ENCODE data around the gene FLNC.

The FLNC gene

DNA sequence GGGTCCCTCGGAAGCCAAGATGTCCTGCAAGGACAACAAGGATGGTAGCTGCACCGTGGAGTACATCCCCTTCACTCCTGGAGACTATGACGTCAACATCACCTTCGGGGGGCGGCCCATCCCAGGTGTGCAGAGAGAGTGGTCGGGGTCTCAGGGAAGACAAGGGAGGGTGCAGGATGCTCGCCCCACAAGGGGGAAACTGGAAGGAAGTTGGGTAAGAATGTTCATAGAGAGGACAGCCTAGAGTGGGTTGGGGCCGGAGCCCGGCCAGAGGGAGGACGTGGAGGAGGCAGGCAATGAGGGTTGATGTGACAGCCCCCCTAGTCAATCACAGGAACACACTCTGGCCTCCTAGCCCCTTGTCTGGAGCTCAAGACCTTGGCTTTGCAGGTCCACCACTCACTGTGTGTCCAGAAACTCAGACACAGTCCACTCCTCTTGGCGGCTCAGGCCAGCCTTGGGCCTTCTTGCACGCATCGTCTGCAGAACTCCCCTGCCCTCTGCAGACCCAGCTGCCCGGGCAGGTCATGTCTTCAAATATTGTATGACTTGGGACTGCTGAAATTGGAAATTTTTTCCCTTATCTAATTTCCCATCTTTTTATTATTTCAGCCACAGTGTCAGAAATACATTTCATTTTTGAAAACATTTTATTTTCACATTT, 16.7 kb downstream of the FLNC start:
- no peak for DNase-seq (ENCODE audit: low spot score)

GRCh38 chr7:128847721-128848211, 17.6 kb downstream of the FLNC start:
- DNase-seq (ENCODE audit: low spot score): no peak

DNA sequence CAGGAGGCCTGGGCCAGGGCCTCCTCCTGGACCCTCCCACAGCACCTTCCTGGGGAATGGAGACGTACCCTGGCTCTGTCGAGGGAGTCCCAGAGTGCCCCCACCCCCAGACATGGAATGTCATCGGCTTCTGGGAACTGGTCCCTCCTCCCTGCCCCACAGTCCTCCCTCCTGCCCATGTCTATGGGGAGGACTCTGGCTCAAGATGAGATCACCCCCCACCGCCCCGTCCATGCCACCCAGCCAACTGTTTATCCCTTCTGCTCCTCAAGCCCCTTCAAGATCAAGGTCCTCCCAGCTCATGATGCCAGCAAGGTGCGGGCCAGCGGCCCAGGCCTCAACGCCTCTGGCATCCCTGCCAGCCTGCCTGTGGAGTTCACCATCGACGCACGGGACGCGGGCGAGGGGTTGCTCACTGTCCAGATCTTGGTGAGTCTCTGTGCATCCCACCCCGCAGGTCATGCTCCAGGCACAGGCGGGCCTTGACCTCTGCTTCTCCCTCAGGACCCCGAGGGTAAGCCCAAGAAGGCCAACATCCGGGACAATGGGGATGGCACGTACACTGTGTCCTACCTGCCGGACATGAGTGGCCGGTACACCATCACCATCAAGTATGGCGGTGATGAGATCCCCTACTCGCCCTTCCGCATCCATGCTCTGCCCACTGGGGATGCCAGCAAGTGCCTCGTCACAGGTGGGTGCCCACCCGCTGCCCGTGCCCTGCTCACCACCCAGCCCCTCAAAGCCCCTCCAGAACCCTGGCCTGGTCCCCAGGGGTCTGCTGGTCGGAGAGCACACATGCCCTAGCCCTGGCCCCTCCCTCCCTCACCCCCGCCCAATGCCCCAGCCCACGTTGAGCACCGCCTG, 18.3 kb downstream of the FLNC start:
- no peak for DNase-seq (ENCODE audit: low spot score)

DNA sequence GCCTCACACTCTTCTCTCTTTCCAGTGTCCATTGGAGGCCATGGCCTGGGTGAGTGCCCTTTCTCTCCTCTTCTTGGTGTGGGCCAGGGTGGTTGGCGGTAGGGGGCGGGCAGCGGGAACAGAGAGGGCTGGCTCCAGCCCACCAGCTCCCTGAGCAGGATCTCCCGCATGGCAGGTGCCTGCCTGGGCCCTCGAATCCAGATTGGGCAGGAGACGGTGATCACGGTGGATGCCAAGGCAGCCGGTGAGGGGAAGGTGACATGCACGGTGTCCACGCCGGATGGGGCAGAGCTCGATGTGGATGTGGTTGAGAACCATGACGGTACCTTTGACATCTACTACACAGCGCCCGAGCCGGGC, 18.9 kb downstream of the FLNC start:
- no peak for DNase-seq (ENCODE audit: low spot score)

DNA sequence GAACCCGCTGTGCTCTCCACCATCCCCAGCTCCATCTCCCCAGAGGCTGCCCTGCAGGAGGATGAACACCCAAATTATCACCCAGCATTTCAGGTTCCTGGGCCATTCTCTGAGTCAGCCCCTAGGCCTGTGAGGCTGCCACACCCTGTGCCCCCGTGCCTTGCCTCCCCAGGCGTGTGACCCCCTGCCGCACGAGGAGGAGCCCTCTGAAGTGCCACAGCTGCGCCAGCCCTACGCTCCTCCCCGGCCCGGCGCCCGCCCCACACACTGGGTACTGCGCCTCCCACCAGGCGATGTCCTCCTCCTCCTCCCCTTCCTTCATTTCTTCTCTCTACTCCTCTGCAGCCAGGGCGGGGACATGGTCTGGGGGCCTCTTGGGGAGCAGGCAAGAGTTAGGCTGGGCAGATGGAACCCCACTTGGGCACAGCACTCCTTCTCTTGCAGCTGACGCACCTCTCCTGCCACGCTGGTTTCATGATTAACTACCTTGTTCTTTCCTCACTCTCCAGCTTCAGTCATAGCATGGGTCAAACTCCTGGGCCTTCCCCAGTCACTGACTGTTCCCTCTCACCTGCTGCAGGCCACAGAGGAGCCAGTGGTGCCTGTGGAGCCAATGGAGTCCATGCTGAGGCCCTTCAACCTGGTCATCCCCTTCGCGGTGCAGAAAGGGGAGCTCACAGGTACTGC, 19.7 kb downstream of the FLNC start:
- DNase-seq (ENCODE audit: low spot score): no peak

GRCh38 chr7:128852537-128853254, 22.5 kb downstream of the FLNC start:
- DNase-seq (ENCODE audit: low spot score): no peak

GRCh38 chr7:128853799-128854198, 23.6 kb downstream of the FLNC start:
- no peak for DNase-seq (ENCODE audit: low spot score)

GRCh38 chr7:128854396-128854795, 24.2 kb downstream of the FLNC start:
- DNase-seq (ENCODE audit: low spot score): no peak

DNA sequence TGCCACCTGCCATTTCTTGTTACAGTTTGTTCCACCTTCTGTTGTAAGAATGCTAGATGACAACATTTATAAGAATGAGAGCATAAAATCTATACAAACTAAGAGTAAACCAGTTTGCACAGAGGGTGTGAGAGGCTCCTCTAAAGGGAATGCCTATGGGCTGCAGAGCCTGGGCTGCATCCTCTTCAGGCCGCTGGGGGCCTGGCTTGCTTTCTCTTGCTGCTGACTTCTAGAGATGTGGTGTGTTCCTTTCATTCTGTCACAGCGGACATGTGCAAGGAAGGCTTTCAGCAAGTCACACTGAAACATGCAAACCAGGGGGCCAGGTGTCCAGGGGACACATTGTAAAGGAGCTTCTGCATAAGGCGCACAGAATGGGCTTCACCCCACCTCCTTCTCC, 25.4 kb downstream of the FLNC start:
- DNase-seq (ENCODE audit: low spot score): no peak

- DNase-seq (ENCODE audit: low spot score): no peak
Observed at GRCh38 chr7:128856001-128856718, 26.0 kb downstream of the FLNC start.

DNA sequence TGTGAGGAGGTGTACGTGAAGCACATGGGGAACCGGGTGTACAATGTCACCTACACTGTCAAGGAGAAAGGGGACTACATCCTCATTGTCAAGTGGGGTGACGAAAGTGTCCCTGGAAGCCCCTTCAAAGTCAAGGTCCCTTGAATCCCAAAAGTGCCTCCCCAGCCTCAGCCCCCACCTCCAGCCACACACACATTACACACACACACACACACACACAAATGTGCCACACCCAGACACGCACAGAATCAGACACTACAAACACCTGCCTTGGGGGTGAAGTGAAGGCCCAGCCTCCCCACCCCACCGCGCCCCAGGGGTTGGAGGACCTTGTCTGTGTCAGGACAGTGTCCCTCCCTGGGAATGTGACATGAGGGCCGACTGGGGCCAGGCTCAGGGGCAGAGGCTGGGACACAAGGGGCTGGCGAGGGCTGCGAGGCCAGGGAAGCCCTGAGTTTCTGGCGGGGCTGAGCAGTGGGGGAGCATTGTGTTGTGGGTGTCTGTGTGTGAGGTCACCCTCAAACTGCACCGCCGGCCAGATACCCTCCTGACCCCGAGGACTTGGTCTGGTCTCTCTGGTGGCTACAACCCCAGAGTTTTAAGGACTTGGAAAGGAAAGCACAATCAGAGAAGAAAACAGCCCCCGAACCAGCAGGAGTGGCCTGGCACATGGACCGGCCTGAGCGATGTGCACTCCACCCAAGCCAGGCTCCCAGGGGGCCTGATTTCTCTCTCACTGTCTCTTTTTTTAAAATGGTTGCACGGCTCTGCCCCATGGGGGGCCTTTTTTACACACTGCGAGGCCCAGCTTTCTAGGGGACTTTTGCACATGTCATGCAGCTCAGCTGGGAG, 28.4 kb downstream of the FLNC start:
- DNase-seq (ENCODE audit: low spot score): no peak

DNA sequence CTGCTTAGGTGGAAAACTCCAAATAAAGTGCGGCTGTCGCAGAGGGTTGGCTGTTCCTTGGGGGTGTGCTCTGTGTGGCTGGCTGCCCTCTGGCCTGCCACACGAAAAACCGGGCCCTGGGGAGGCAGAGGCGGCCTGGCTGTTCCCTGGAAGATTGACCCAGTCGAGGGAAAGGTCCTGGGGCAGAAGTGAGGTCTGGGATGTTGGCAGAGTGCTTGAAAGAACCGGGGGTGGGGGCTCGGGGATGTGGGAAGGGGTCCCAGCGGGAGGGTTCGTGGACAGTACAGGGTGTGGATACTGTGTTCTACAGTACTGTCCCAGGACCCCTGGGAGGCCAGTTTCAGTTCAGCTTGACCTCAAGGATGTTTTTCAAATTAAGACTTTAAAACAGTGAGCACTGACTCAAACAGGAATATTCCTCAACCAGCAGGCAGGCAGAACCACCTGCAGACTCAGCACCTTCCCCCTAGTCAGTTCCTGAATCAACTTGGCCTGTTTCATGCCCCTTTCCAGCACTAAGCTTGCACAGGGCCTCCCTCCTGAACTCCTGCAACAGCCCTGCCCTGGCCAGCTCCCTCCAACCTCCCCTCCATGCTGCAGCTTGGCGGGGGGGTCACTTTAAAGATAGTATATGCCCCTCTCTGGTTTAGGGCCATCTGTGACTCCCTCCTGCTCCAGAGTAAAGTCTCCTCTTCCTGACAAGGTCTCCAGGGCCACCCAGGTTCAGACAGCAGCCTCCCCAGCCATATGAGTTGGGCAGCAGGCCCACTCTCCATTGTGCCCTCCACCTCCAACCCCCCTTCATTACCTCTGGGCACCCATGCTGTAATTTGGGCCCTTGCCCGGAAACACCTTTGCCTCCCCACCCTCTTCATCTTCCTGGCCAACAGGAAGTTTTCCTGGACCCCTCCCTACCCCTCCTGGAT, 29.3 kb downstream of the FLNC start:
- no peak for DNase-seq (ENCODE audit: low spot score)

DNA sequence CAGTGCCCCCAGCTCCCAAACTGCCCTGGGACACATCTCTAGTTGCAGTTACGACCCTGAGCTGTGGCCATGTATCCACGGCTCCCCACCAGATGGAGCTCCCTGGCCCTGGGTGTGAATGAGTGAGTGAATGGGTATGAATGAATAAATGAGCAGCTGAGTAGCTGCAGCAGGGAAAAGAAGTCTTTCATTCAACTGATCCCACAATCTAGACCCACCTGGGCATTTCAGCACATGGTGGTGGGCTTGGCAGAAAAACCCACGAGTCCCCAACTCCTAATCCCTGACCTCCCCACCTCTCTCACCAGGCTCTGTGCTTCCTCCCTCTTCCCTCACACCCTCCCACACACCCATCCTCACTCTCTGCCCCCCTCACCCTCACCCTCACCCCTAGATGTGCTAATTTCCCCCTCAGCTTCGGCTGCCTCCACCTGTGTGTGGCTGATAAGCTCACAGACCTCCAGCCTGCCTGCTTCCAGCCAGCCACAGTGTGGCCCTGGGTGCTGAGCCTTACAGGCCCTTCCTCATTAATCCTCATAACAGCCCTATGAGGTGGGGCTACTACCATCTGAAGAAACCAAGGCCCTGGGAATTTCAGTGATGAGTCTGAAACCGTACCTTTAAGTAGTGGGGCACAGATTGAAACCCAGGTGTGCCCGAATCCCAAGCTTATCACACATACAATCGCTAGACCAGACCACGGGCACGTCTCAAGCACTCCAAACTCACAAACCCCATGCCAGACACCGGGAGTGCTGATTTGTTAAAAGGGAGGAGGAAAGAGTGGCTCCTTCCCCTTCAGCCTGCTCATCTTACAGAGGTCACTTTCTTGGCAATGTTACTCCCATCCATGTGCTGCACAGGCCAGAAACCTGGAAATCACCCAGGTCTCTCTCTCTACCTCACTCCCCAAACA, 30.2 kb downstream of the FLNC start:
- DNase-seq (ENCODE audit: low spot score): no peak

GRCh38 chr7:128861957-128862570, 31.9 kb downstream of the FLNC start:
- DNase-seq (ENCODE audit: low spot score): no peak

DNA sequence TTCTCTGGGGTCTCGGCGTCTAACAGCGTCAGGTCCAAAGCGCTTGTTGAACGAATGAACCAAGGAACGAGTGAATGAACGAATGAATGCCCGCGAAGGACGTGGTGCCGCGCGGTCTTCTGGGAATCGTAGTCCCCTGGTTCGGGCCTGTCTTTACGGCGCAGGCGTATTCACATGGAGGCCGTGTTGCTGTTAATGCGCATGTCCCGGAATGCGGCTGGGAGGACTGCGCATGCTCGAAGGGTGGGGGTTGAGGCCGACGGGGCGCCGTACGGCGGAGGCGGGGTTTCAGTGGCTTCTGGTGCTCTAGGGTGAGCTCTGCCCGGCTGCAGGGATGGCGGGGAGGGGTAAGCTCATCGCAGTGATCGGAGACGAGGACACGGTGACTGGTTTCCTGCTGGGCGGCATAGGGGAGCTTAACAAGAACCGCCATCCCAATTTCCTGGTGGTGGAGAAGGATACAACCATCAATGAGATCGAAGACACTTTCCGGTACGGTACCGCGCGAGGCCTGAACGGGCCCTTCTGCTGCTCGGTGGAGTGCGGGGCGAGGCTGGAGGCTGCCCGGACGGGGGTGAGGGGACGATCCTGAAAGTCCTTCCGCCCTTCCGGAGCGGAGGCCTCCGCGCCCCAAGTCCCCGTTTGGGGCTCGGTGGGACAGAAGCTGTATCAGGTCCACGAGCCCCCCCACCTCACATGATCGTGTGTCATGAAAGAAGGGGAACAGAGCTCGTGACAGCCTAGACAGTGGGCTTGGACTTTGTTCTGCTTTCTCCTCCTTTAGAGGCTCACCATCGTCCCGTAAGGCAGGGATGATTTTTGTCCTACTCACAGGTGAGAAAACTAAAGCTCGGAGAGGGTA, 32.6 kb downstream of the FLNC start, which contains the start of gene ATP6V1F:
Gene ATP6V1F, plus strand, starts transcription at position 286 of the 862 bp plus-strand sequence. Its CDS starts 49 bp downstream, at position 335.
- DNase-seq (ENCODE audit: low spot score): peak; percentile 100

DNA sequence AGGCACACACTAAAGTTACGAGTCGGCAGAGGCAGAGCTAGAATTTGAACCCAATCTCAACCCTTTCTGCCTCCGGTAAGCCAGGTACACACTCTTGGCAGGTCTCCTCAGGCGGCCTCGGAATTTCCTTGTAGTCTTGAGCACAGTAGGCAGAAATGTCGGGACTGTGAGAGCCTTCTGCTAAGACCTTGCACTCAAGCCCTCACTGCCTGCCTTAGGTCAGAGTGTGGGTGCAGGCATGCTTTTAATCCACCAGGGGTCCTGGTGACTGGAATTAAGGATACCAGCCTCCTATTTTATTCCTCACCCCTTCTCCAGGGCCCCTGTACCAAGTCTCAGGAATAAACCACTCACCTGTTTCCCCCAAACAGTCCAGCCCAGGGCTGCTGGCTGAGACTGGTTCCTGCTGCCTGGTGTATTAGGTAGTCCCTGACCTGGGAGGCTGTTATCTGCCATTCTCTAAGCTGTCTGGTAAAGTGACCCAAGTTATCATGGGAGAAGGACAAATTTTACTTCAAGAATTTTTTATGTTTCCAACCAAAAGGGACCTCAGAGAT, 33.3 kb downstream of the FLNC start:
- DNase-seq (ENCODE audit: low spot score): peak; percentile 84

Data from LoVo (cell line).